Stimulated activated CD8-positive, alpha-beta memory T cell treated with anti-CD3 and anti-CD28 coated beads, Interleukin-12 subunit alpha, Interleukin-12 subunit beta, amount 100 ng/mL, for 24 hours (primary cell): ENCODE data around the gene CHMP6.

ENCODE experiments used
- DNase-seq: peaks from one replicate; pipeline ENCODE4 v3.0.0-alpha.2; 2020; ENCODE audit errors: extremely low read depth

Gene CHMP6

GRCh38 chr17:80970762-80971703 is 20.6 kb upstream of the CHMP6 start:
- no peak for DNase-seq

GRCh38 chr17:80971704-80972304 is 19.8 kb upstream of the CHMP6 start:
- no peak for DNase-seq

GRCh38 chr17:80976701-80977100 is 14.9 kb upstream of the CHMP6 start:
- DNase-seq = no peak

GRCh38 chr17:80977172-80977571 is 14.5 kb upstream of the CHMP6 start:
- DNase-seq = no peak

GRCh38 chr17:80978499-80979497 is 12.8 kb upstream of the CHMP6 start:
- no peak for DNase-seq

- no peak for DNase-seq
Measured at GRCh38 chr17:80979547-80980378, 11.9 kb upstream of the CHMP6 start.

GRCh38 chr17:80980397-80981061 is 11.1 kb upstream of the CHMP6 start:
- no peak for DNase-seq

GRCh38 chr17:80981062-80981902 is 10.4 kb upstream of the CHMP6 start:
- no peak for DNase-seq

- DNase-seq = no peak
Measured at GRCh38 chr17:80981929-80982425, 9.7 kb upstream of the CHMP6 start.

- DNase-seq = no peak
Measured at GRCh38 chr17:80982426-80982974, 9.1 kb upstream of the CHMP6 start.

- DNase-seq = no peak
Measured at GRCh38 chr17:80983545-80983944, 8.1 kb upstream of the CHMP6 start.

- DNase-seq = no peak
Measured at GRCh38 chr17:80984749-80985148, 6.9 kb upstream of the CHMP6 start.

- no peak for DNase-seq
Measured at GRCh38 chr17:80986046-80986445, 5.6 kb upstream of the CHMP6 start.

- DNase-seq = no peak
Measured at GRCh38 chr17:80986816-80987475, 4.7 kb upstream of the CHMP6 start.

- no peak for DNase-seq
Measured at GRCh38 chr17:80987941-80988461, 3.6 kb upstream of the CHMP6 start.

- no peak for DNase-seq
Measured at GRCh38 chr17:80989586-80989913, 2.1 kb upstream of the CHMP6 start.

GRCh38 chr17:80990921-80991644 is 558 bp upstream of the CHMP6 start:
- DNase-seq = no peak
